Activated T-cell treated with anti-CD3 and anti-CD28 coated beads for 4 hours (primary cell): Measurements from ENCODE around the gene ADAMTS3.
"Not testable (repeated sequence)": the region's sequence is repeated elsewhere in the genome, so short reads cannot be mapped to it uniquely, and the experiment has no call there.

Source experiments
- DNase-seq: peaks from one replicate; pipeline ENCODE4 v3.0.0-alpha.2; 2020

ADAMTS3 gene

GRCh38 chr4:72552447-72552846, 16.6 kb downstream of the ADAMTS3 start:
- DNase-seq, result no peak

DNA sequence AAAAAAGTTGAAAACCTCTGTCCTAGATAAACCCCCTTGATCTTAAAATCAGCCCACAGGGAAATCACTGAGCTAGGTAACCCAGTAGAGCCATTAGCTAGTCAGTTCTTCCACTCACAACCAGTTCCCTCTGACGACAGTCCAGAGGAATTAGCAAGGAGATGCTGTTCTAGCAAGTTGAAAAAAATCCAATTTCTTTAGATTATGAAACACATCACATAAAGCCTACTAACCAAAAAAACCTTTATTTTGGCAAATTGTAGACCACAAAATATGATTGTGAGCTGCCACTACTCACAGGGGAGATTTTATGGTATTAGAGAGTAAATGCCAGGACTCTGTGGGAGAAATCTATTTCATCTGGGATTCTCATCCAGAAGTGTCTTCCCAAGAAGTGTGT, 22.6 kb downstream of the ADAMTS3 start:
- no peak for DNase-seq

DNA sequence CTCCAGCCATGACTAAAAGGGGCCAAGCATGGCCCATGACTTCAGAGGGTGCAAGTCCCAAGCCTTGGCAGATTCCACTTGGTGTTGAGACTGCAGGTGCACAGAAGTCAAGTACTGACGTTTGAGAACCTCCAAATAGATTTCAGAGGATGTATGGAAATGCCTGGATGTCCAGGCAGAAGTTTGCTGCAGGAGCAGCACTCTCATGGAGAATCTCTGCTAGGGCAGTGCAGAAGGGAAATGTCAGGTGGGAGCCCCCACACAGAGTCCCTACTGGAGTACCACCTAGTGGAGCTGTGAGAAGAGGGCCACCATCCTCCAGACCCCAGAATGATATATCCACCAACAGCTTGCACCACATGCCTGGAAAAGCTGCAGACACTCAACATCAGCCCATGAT, 28.3 kb downstream of the ADAMTS3 start:
- DNase-seq, result not testable (repeated sequence)

DNA sequence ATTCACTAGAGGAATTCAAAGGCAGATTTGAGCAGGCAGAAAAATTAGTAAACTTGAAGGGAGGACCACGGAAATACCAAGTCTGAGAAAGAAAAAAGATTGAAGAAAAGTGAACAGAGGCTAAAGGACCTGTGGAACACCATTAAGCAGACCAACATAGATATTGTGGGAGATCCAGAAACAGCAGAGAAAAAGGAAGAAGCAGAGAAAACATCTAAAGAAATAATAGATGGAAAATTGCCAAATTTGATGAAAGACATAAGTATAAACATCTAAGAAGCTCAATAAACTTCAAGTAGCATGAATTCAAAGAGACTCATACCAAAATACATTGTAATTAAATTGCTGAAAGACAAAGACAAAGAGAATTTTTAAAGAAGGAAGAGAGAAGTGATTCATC, 31.0 kb downstream of the ADAMTS3 start:
- DNase-seq, result no peak

DNA sequence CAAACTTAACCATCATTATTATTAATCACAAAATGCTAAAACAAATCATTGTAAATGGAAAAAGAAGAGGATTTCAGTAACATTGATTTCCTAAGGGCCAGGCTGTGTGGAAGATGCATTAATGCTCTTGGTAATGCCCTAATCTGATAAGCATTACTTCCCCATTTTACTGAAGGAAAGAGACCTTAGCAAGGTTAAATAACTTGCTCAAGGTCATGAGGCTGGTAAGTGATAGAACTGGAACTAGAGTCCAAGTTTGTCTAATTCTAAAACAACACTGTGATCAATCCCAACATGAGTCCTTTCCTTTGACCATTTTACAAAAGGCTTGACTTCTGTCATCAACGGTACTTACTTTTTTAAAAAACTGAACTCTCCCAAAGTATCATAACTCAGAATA, 32.6 kb downstream of the ADAMTS3 start:
- DNase-seq, result no peak

DNA sequence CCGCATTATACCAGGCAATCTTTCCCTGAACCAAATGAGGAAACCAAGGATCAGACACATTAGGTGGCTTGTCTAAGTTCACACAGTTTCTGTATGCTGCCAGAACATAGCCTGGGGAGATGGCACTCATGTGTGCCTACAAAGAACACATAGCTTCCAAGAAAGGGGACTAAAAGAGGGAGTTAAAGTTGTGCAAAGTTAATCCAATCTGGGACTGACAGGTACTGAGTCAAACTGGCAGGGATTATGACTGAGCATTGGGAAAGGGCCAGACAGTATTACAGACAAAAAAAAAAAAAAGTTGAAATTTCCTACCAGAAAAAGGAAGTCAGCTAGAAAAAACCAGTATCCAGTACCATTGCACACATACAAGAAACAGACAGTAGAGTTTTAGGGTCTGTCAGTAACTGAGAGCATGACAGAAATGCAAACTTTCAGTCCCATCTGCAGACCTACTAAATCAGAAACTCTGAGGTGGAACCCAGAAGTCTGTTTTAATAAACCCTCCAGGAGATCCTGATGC, 37.2 kb downstream of the ADAMTS3 start:
- no peak for DNase-seq

DNA sequence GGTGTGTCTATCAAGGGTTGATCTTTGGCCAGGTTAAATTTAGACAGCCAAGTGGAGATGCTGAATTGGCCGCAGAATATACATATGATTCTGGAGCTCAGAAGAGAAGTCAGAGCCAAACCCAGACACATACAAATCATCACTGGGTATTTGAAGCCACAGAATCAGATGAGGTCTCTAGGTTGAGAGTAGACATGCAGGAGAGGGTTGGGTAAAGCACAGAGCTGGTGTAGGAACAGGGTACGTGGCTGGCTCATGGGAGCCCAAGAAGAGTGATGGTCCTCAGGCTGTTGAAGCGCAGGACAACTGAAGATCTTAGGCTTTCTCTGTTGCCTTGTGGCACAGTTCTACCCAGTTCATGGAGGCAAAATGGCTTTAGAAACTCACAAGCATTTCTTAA, 37.7 kb downstream of the ADAMTS3 start:
- DNase-seq, result no peak

- no peak for DNase-seq
These were observed 39.7 kb downstream of the ADAMTS3 start for GRCh38 chr4:72529148-72529822.

GRCh38 chr4:72527038-72527646, 41.9 kb downstream of the ADAMTS3 start:
- DNase-seq, result no peak

DNA sequence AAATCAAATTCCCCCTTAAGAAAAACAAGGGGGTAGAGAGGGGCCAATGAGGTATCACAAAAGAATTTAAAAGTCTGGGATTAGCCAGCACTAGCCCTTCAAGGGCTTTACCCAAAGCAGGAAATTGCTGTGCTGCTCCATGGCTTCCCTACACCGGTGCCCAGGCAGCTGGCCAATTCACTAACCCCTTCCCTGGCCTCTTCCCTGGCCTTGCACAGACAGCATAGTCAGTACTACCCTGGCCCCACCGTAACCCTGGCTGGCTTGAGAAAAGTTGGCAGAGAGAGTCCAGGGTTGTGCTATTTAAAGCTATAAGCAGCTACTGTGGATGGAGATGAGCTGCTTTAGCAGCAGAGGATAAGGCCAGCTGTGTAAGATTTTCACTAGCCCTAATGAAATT, 43.1 kb downstream of the ADAMTS3 start:
- DNase-seq, result no peak

- DNase-seq, result no peak
These were observed 46.6 kb downstream of the ADAMTS3 start for GRCh38 chr4:72522440-72522839.

GRCh38 chr4:72513227-72513626, 55.8 kb downstream of the ADAMTS3 start:
- DNase-seq, result no peak

DNA sequence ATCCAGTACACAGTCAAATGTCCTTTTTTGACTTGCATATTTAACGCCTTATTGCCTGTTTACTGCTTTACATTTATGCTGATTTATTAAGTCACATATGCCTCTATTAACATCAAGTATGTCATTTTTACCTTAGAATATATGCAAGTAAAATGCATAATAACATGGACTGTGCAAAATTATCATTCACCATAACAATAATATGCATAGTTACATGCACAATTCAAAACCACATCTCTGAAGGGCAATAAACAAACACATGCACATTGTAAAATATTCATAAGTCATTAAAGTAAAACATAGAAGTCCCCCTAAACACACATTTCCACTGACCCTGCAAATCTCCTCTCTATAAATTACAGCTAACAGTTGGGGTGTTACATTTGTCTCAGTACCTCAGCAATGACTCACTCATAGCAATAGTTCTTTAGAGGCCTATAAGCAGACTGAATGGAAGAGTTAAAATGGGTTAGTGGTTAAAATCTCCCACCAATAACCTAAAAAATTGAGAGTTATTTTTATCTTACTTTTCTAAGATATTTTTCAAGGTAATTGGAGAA, 61.1 kb downstream of the ADAMTS3 start:
- DNase-seq, result no peak

GRCh38 chr4:72507167-72507566, 61.9 kb downstream of the ADAMTS3 start:
- DNase-seq, result no peak

GRCh38 chr4:72505314-72505744, 63.7 kb downstream of the ADAMTS3 start:
- DNase-seq, result no peak

GRCh38 chr4:72500214-72500613, 68.8 kb downstream of the ADAMTS3 start:
- no peak for DNase-seq

DNA sequence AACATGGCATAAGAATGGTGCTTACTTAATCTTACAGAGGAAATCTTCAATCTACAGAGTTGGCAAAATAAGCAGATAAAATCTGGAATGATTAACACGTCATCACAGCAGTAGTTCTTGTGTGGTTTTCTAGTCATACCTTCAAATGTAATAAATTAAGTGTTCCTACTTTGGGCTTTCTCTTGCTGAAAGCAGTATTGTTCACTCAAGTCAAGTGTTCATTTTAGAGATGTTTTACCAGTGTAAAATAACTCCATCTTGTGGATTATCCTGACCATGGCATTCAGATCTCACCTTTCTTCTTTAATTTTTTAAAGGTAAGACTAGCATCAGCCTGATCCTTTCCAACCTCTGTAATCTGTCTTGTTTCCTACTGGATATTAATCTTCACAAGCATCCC, 72.9 kb downstream of the ADAMTS3 start:
- DNase-seq, result no peak

DNA sequence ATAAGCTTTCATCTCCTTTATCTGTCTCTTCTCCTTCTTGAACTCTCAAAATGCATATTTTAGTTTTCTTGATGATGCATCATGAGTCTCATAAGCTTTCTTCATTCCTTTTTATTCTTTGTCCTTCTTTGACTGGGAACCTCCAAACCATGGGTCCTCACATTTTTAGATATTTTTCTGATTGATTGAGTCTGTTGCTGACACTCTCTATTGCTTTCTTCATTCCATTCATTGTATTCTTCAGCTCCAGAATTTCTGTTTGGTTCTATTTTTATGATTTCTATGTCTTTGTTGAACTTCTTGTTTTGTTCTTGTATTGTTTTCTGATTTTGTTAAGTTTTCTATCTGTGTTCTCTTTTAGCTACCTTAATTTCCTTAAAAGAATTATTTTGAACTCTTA, 74.9 kb downstream of the ADAMTS3 start:
- DNase-seq, result no peak

DNA sequence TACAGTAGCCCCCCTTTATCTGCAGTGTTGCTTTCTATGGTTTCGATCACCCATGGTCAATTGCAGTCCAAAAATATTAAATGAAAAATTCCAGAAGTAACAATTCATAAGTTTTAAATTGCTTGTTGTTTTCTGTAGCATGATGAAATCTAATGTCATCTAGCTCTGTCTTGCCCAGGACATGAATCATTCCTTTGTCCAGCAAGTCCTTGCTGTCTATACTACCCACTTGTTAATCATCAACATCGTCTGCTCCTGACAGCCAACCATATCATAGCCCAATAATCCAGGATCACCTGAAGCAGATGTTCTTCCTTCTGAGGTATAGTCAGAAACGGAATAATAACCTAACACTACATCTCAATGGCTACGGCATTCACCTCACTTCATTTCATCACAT, 79.8 kb downstream of the ADAMTS3 start:
- DNase-seq, result no peak

GRCh38 chr4:72486991-72487390, 82.0 kb downstream of the ADAMTS3 start:
- no peak for DNase-seq

DNA sequence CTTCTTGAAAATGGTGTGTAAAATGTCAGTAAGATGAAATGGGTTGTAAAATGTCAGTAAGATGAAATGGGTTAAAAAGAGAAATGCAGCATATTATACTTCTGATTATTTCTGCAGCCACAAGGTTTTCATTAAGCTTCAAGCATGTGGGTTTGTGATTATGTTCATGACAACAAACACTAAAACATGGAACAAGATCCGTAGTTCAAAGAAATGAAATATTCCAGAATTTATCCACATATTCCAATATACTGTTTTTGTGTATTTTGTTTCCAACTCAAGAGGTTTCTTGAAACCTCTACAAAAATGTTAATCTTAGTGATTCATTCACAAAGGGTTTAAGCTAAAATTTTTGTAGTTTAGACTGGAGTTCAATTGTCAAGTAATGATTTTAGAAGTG, 84.0 kb downstream of the ADAMTS3 start:
- no peak for DNase-seq

- DNase-seq, result no peak
These were observed 95.6 kb downstream of the ADAMTS3 start for GRCh38 chr4:72473434-72473900.

DNA sequence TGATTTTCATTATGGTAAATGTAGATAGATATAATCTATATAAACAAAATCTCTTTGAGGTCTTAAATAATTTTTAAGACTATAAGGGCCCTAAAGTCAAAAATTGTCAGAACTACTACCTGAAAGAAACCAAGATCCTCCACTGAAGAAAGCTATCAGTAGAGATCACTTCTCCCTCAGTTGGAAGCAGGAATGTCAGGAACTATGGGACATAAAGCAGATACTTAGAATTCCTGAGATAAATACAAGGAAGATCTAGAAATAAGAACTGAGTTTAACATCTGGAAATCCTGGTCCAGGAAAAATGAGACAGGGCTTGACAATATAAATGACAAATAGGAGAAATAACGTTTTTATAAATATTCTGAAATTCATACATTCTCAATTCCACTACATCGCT, 97.2 kb downstream of the ADAMTS3 start:
- no peak for DNase-seq

DNA sequence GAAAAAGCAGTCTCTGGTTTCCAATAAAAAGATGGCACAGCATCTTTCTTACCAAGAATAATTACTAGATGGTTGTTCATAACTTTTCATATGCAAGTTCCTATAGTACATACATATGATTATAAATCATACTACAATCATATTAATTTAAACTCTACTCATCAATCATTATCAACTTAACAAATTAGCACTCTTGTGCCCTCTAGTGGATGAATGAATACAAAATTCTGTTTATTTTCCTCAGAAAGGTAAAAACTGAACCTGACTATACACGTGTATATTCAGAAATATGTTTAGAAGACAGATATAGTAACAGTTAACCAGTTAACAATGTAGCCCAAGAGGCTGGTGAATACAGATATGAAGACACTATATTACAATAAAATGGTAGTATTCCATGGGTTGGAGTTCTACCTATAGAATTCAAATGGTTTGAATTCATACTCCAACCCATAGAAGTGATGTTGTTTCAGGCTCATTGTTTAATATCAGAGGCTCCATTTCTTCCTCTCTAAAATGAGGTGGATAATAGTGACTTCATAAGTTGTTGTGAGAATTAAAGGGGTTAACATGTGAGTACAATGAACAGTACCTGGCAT, 100.0 kb downstream of the ADAMTS3 start:
- DNase-seq, result no peak
